NCI-H526 (cell line): ENCODE results near the gene NPHP3.

ENCODE experiments used
- DNase-seq, 2 experiments: peaks; one replicate each; lab custom pipeline; 2025; lab: John Stamatoyannopoulos, UW

The NPHP3 gene

DNA sequence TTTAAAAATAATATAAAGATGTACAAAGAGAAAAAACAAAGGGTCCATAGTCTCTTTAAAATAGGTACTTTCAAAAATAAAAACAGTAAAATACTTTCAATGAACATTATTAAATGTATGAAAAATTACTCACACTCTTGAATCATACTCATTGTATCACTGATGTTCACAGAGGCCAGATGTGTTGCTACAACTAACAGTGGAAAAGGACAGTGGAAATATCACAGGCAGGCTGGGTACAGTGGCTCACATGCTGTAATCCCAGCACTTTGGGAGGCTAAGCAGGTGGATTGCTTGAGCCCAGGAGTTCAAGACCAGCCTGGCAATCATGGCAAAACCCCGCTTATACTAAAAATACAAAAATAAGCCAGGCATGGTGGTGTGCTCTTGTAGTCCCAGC is 26.8 kb downstream of the NPHP3 start:
- no peak for DNase-seq

GRCh38 chr3:132694991-132695390 is 27.2 kb downstream of the NPHP3 start:
- no peak for DNase-seq

DNA sequence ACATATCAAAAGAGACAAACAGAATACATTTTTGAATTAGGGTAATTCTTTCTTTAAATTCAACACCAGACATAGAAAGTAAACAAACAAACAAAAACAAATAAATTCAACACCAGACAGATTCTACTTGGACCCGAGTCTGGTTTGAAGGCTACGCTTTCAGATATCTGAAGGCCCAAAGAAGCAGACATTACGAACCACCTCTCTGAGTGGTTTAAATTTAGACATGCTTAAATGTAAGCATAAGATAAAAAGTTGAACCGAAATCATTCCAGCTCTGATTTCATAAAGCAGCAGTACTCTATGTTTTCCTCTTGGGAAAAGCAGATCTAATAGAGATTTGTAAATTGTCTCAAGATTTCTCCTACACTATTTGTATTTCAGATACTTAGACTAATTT is 32.2 kb downstream of the NPHP3 start:
- DNase-seq: no peak

- no peak for DNase-seq
These were observed 40.0 kb downstream of the NPHP3 start for GRCh38 chr3:132682201-132682600.

GRCh38 chr3:132681421-132681820 is 40.8 kb downstream of the NPHP3 start:
- no peak for DNase-seq

DNA sequence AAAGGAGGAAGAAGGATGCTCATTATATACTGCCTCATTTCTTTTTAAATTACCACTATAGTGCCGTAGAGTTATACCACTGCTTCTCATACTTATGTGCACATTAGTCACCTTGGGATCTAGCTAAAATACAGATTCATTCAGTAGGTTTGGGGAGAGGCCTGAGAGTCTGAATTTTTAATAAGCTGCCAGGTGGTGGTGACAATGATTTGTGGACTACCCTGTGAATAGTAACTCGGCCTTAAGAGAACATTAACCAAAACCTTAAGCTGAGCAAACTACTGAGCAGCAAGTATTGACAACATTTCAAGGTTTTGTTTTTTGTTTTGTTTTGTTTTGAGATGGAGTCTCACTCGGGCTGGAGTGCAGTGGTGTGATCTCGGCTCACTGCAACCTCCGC is 42.3 kb downstream of the NPHP3 start:
- DNase-seq: no peak

DNA sequence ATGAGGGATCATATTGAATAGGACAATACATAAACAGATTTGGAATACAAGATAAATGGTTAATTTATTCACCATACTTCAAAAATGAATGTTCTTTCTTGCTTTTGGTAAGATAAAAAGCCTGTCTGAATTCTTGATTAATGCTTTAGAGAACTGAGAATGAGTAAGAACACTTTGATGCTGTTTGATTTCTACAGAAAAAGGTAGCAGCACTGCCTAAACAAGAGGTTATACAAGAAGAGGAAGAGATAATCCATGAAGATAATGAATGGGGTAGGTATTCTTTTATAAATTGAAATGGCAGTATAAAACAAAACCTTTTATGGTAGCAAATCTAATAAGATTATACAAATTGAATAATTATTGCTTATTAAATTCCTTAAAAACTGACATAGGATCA is 46.8 kb downstream of the NPHP3 start:
- no peak for DNase-seq

GRCh38 chr3:132669256-132669777 is 52.9 kb downstream of the NPHP3 start:
- peak in 1 of 2 experiments; percentile 47 for DNase-seq

DNA sequence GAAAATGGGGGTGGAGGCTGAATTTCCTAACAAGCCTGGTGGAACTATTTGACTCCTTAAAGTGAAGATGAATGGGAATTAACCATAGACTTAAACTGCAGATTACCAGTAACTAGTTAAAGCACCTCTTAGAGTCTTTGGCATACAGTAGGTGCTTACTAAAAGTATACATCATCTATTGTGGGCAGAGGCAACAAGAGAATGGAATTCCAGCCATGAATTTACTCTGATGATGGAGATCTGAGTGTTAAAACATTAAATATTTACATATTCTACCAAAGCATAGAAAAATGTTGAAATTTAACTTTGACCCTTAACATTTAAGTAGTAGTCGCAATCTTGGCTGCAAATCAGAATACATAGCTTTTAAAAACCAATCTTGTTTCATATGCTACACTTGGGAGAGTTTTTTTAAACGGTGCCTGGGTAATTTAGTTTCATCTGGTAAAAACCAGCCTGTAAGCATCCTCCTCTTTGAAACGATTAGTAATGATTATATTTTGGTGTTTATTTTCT is 56.9 kb downstream of the NPHP3 start:
- no peak for DNase-seq

- DNase-seq: no peak
These were observed 60.0 kb downstream of the NPHP3 start for GRCh38 chr3:132662212-132662611.

DNA sequence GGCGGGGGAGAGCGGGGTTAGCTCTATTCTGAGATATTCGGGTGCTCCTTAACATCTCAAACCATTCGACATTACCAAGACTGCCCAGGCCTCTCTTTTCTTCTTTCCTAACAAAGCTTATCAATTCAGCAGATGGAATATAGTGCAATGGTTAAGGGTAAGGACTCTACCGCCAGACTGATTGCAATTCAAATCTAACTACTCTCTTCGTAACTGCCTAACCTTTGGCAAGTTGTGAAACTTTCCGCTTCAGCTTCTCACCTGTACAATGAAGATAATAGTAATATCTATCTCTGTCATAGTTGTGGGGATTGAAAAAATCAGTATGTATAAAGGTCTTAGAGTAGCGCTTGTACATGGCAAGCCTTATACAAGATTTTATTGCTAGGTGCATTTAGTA is 61.1 kb downstream of the NPHP3 start:
- peak in 1 of 2 experiments; percentile 25 for DNase-seq

GRCh38 chr3:132660811-132661070 is 61.5 kb downstream of the NPHP3 start:
- DNase-seq: no peak

- DNase-seq: peak; percentile 54 to 75
These were observed 62.0 kb downstream of the NPHP3 start, which contains the start of gene UBA5 for GRCh38 chr3:132660052-132660810. UBA5 (plus strand) TSS chr3:132660329; CDS start chr3:132660538, 209 bp downstream.

DNA sequence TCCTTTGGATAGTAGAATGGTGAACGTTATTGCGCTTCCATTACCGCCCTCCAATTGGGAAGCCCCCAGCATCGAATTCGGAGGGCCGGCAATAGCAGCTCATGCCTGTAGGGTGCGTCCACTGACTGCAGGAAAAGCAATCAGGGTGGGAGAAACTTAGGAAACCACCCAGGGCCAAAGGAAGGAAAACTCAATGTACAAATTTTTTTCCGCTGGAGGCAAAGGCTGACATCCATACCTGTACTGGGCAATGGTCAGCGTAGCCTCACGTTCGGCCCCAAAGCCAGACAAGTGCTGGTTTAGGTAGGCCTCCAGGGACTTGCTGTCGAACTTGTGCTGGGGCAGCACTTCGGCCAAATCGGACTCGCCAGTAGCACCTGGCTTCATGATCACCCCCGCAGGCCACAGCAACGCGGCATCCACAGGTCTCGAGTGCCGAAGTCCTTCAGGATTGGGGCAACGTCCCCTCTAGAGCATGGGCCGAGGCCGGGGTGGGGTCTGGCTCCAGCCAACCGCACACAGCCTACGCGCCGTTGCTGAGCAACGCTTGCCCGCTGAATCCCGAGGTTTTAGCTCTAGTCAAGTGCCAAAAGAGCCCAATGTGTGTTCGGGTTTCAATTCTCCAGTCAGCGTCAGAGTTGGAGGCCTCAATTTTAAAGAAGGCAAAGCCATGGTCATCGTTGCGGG is 62.7 kb downstream of the NPHP3 start, which contains the start of gene ACAD11:
TSS of gene ACAD11 (minus strand) at position 445 of the 687 bp plus-strand sequence. CDS start at position 387, 58 bp downstream.
- peak; percentile 53 to 75 for DNase-seq

DNA sequence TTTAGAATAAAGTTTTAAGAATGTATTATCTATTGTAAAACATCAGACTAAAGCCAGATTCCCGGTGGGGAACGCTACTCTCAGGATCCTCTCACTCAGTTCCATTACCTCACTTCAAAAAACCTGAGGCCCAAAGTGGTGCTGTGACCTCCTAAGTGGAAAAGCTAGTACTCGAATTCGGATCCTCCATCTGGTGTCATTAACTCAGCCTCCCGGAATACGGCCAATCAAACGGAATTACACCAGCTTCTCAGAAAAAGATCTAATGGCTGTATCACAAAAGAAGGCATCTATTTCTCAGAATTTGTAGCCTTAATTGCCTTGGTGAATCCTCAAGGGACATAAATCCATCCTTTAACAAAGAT is 63.2 kb downstream of the NPHP3 start:
- peak in 1 of 2 experiments; percentile 37 for DNase-seq

DNA sequence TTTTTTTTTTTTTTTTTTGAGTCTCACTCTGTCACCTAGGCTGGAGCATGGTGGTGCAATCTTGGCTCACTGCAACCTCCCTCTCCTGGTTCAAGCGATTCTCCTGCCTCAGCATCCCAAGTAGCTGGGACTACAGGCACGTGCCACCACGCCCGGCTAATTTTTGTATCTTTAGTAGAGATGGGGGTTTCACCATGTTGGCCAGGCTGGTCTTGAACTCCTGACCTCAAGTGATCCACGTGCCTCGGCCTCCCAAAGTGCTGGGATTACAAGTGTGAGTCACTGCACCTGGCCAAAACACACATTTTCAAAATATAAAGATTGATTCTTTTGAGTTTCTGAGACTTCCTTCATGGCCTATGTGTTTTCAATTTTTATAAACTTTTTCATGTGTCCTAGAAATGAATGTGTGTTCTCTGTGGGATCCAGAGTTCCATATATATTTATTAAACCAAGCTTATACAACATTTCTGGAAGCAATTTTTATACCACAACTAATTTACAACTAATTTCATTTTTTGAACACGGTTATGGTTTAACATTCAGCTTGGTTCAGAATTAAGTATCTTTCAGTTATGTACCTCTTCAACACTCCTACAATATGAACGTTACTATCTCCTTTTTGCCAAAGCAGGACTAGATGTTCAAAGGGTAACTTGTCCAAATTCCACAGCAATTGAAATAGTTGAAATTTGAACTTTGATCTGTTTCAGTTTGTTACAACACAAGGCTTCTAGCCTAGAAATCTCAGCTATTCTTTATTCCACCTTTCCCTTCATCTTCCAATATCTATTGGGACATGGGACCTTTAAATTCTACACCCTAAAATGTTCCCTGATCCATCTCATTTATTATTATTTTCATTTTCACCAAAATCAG is 64.1 kb downstream of the NPHP3 start:
- no peak for DNase-seq

DNA sequence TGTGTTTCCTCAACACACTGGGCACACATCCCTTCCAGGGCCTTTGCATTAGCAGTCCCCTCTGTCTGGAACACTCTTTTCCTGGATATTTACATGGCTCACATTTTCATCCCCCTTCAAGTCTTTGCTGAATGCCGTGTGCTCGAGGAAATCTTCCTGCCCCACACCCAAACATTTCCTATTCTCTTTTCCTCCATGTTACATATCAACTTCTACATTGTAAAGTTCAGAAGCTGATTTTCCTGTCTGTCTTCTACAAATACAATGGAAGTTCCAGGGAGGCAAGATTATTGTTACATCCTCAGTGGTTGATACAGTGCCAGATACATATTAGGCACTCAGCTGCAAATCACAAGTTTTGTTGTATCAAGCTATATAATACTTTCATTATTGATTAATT is 66.7 kb downstream of the NPHP3 start:
- no peak for DNase-seq

DNA sequence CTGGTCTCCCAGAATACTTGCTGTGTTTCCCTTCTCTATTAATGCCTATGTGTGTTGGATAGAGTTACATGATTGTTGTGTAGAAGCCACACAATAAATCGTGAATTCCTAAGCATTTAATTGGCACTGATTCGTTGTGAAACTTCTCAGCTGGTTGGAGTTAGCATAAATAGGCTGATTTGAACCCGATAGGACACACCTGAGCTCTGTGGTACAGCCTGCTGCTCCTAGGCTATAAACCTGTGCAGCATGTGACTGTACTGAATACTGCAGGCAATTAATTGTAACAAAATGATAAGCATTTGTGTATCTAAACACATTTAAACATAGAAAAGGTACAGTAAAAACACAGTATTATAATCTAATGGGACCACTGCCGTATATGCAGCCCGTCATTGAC is 67.5 kb downstream of the NPHP3 start:
- DNase-seq: no peak

DNA sequence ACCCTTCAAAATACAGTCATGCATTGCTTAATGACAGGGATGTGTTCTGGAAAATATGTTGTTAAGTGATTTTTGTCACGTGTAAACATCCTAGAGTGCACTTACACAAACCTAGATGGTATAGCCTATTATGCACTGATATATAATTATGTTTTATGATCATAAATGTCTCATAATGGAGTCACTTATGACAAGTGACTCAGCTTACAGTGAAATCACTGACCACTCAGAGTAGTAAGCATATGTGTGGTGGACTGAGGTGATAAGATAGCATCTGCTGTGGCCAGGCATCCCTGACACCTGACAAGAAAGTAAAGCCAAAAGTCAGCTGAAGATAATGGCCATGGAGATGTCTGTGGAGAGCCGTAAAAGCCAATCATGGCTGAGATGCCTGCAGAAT is 68.0 kb downstream of the NPHP3 start:
- DNase-seq: no peak

DNA sequence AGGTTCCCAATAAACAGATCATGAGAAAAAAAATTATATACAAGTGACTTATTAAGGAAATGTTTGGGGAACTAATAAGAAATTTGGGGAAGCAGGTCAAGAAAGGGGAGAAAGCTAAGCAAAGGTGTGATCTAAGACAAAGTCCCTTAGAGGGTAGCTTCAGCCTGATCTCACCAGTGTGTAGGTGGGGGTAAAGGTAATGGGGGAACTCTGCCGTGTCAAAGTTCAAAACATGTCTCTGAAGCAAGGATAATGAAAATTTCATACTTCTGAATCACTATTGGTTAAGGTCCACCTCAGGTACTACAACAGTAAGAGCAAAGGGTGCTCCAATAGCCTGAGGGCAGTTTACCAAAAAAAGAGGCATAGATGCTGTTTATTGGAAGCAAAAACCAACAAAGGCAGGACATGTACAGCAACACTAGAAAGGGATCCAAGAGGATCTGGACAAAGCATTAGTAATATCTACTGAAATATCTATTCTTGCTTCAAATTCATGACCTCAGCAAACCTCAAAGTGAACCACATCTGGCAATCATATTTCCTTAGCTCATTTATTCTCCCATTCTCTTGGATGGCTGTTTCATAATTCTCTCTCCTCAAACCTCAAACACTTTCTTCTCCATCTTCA is 69.5 kb downstream of the NPHP3 start:
- no peak for DNase-seq

DNA sequence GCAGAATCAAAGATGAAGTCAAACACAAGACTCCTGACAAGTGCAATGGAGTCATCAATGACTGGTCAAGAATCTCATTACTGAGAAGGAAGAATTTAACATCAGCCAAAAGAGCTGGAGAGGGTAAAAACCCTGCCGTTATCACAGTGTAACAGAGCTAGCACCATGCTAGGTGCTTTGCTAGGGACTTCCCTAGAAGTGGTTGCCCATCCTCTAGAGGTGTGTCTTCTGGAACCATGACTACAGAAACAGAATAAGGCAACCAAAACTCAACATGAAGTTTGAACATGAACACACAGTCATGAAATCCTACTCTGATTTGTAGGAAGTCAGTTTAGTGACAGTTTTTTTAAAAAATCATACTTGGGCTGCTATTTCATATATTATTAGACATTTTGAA is 72.1 kb downstream of the NPHP3 start:
- DNase-seq: no peak

- DNase-seq: no peak
These were observed 77.2 kb downstream of the NPHP3 start for GRCh38 chr3:132645058-132645457.
